ENCODE data around the gene ARHGEF4.

The ARHGEF4 gene

DNA sequence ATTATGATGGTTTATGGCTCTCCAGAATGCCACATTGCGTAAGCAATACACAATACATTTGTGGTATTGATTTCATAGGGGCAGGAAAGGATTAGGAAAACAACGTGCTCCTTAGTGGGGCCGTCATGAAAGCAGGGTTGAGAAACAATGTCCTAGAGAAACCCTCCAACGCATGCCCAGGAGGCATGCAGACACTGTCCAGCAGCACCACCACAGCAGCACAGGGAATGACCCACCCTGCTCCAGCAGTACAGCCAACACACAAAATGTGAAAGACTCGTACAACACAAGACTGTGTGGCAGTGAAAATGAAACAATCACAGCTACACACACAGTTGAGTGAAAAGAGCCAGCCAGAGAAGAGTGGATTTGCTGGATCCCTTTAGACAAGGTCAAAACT is 190.2 kb downstream of the ARHGEF4 start:
- ATAC-seq, result no peak

DNA sequence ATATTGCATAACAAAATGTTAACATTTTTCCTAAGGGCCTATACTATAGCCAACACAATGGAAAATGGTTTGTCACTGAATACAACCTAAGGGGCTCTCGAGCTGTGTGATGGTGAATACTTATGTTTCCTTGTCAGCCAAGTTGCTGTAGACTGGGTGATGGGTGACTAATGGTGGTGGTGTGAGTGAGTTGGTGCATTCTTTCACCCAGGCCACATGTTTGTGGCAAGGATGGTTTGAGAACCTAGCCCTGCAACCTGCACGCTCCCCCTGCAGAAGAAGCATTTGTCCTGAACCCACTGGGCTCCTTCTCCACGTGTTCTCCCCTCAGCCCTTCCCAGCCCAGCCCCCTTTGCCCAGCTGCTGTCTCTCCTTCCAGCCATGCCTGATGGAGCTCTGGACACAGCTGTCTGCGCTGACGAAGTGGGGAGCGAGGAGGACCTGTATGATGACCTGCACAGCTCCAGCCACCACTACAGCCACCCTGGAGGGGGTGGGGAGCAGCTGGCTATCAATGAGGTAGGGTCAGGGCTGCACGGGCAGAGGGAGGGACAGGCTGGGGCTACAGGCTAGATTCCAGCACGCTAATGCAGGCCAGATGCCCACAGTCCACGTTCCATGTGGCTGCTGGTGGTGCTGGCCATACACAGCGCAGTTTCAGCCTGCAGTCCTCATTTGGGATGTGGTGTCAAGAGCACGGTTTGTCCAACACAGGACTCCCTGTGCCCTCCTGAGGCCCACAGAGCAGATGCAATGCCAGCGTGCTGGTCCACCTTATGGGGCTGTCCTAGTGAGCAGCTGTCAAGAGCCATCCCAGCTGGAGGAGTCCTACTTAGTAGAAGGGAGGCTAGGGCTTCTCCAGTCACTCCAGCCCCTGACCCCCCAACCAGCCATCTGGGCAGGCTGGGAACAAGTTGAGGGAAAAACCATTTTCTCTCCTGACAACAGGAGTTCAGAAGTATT is 191.1 kb downstream of the ARHGEF4 start:
- no peak for ATAC-seq

DNA sequence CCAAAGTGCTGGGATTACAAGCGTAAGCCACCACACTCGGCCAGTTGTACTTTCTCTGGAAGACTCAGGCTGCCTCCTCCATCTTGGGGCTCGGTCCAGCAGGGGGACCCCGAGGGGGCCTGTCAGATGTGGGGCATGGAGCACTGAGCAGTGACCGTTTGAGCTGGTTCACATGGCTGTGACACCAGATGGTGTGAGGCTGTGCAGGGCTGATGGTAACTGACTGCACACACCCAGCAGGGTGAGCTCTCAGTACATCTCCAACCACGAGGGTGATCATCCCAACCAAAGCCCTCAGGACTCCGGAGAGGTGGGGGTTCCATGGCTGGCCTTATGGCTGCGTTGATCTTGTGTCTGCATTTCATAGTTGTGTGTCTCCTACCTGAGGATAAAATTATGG is 193.1 kb downstream of the ARHGEF4 start:
- ATAC-seq, result no peak

DNA sequence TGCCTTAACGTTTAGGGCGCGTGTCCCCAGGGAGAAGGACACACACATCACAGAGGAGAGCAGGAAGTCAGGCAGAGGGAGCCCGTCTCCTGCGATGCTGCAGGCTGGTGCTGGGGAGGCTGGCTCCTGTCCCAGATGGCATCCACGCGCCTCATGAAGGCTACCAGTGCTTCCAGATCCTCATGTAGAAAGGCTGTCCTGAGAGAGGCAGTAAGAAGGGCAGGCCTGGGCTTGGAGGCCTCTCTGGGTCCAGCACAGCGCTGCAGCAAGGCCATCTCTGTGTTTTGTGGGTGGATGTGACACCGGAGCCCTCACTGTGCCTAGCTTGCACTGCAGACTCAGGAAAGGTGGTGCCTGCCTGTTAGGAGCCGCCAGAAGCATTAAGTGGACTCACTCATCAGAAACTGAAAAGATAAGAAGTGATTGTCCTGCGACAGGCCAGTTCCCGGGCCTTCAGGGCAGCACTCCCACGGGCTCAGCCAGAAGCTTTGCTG is 193.8 kb downstream of the ARHGEF4 start:
- ATAC-seq, result no peak

DNA sequence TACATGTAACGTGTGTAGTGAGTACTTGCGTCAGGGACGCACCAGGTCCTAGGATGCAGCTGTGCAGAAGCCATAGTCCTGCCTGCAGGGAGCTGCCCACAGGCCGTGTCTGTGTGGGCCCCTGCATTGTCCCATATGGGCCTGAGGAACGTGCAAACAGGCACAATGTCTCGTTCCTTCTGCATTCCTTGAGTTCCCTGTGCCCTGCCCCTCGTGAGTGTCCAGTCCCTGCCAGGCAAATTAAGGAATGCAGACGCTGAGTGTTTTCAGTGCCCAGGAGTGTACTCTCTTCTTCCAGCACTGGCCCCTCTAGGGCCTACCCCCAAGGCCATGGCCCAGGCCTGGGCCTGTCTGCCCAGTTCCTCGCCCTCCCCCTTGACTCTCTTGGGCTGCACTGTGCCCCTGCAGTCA is 194.7 kb downstream of the ARHGEF4 start:
- no peak for ATAC-seq

DNA sequence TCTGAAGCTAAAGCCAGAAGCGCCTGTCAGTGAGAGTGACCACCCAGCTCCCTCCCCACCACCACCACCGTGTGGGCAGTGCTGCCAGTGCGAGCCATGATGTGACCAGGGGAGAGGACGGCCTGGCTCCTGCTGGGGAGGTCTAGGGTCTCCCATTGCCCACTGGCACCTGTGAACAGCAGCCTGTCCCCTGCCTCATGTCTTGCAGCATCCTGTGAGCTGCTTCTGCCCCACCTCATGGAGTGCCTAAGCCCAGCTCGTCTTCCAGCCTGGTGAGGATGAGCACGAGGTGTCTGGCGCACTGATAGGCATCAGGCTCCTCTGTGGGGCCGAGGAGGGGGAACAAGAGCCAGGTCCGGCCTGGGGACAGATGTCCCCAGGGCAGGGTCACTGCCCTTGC is 195.2 kb downstream of the ARHGEF4 start:
- no peak for ATAC-seq

DNA sequence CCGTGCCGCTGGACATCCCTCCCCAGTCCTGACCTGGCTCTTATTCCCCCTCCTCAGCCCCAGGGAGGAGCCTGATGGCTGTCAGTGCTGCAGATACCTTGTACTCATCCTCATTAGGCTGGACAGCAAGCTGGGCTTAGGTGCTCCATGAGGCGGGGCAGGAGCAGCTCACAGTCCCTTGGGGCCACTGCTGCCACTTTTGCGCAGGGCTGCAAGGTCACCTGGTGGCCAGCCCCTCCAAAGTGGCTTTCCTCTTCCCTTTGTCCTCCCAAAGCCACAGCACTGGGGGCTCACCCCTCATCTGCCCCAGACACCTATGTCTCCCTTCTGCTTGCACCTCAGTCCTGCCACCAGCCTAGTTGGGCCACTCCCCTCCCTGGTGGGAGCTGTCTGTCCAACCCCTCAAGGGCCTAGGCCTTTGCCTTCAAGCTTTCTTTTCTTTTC is 195.7 kb downstream of the ARHGEF4 start:
- ATAC-seq, result no peak

DNA sequence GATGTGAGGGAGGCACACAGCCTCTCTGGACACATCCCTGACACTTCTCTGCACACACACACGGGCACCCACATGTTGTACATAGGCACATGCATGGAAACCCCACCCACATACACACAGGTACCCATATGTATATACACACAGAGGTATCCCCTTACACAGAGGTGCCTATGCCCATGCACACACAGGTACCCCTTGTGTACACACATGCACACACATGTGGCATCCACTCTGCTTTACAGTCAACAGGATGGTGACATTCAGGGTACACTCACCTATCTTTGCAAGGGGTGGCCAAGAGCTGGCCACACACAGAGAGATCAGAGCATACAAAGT is 197.0 kb downstream of the ARHGEF4 start:
- ATAC-seq, result no peak

DNA sequence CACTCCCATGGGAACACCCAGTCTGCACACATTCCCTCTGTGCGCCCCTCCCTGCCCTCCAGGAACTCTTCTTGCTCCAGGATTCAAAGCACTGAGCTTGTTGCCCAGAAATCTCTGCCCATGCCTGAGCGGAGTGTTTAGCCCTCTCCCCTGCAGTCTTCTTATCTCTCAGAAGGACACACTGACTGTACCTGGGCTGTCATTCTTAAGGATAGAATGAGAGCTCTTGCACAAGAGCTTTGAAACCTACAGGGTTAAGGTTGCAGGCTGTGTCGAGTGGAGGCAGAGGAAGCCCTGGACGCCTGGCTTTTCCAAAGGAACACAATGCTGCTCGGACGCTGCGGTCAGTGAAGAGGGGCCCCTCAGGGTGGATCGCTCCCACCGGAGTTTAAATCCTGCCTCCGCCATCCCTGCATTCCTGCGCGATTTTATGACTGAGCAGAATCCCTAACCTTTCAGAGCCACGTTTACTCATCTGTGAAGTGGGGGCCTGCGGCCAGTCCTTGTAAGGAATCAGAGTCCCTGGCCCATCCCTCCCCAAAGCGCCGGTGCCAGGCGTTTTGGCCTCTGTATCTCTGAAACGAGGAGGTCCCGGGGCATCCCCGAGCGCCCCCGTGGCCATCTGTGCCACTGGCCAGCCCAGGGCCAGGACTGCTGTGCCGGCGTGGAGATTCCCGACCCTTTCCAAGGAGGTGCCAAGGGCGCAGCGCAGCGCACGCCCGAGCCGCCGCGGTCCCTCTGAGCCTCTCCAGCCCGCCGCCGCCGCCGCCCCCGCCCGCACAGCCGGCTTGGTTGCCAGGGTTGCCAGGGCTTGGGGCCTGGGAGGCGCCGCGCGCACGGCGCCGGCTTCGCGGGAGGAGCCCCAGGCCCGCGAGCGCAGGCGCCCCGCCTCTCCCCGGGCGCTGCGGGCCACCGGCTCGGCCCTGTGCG is 197.7 kb downstream of the ARHGEF4 start:
- ATAC-seq, result no peak

DNA sequence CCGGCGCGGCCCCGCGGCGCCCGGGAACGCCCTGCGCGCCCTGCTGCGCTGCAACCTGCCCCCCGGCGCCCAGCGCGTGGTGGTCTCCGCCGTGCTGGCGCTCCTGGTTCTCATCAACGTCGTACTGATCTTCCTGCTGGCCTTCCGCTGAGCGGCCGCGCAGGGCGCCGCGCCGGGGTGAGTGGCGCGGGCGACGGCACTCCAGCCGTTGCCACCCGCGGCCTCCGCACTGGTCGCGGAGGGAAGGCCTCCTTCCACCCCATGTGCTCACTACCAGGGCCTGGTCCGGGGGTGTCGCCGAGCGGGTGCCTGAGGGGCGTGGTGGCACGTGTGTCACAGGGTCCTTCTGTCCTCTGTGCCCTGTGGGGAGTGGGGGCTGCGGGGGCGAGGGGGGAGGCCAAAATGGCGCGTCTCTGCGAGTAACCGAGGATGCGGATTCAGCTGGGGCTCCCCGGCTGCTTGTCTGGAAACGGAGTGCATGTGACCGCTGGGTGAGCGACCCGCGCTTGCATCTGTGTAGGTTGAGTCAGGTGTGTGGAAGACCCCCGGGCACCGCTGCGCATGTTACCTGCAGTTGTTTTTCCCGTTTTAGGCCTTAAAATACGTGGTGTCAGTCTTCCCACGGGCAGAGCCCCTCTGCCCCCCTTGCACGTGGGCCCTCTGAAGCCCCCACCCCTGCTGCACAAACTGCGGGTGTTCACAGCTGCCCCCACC is 198.6 kb downstream of the ARHGEF4 start:
- no peak for ATAC-seq

DNA sequence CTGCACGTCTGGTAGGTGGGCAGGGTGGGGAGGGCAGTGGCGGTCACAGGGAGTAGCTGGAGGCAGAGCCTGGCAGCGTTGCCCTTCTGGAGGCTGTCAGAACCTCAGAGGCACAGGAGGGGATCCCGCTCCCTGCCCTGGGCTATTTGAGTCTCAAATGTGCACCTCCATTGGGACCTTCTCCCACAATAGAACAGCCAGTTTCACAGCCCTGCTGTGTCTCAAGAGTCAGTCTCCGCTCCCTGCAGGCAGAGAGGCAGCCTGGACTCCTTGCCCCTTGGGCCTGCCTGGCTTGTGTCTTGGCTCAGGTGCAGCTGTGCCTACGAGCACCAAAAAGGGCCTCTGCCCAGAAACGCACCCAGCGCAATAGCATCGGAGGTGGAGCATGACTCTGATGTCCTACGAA is 199.1 kb downstream of the ARHGEF4 start:
- no peak for ATAC-seq

DNA sequence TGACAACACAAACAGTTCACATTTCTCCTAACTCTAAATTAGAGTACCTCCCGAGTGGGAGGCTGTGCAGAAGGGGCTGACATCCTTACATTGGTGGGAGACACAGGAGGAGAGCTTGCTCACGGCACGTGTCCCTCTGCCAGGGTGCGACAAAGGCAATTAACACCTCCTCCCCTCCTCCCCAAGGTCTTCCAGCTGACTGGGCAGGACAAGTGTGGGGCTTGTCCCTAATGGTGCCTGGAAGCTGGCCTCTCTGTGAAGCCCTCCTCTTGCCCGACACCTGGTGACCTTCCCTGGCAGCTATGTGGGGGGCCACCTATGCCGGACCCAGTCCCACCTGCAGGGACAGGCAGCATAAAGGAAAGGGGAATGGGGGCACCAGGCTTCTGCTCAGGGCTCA is 199.6 kb downstream of the ARHGEF4 start:
- no peak for ATAC-seq

DNA sequence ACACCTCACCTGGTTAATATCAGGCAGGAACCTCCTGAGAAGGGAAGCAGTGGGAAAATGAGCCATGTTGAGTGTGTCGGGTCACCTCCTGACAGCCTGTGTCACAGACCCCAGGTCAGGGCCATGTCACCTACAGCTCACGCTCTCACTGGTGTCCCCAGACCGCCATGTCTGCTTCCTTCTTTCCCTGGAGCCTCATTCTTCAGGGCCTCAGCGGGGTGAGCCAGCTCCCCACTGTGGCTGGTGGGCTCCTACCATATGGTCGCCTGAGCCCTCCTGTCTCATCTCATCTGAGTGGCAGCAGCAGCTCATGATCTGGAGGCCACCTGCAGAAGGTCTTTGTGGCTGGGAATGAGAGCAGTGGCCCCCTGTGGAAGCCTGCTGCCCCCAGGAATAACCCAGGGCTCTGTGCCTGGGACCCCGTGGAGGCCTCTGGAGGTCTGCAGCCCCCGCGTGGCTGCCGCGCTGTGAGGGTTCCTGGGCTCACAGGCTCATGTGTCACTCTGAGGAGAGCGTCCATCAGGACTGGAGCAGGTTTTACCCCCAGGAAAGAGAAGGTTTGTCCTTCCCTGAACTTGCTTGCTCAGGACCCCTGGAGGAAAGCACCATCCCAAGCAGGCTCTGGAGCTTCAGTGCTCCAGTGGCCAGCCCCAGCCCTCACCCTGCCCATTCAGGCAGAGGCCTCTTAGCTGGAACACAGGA is 200.1 kb downstream of the ARHGEF4 start:
- no peak for ATAC-seq

DNA sequence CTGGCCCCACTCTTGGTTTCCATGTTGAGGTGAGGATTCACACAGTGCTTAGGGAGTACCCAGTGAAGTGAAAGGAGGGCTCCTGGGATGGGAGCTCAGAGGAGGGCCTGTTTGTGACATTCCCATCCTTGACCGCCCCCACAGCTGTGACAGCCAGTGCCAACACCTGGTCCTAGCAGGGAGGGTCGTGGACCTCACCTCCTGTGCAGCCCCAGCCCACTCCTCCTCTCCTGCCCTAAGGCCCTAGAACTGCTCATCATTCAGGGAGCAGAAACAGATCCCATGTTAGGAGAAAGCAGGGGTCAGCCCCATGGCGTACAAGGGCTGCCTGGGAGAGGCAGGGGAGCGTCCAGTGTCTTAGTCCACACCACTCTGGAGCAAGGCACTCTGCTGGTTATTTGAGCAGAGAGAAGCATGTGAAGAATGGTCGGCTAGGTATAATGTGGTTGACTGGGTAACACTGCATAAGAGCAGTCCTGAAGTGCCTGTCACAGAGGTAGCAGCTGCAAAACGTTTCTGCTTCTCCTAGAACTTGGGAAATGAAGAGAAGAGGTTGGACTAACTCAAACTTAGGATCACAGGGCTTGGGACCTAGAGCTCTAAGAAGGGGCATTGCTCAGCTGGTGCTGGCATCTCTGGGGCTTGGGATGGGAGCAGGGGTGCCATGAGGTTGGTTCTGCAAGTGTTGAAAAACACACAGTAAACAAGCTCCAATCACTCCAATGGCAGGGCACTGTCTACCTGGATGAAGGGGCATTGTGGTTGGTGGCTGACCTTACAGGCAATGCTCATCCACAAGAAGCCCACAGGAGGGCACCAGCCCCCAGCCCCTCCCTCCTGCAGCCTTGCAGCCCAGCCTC is 200.9 kb downstream of the ARHGEF4 start:
- ATAC-seq, result no peak

DNA sequence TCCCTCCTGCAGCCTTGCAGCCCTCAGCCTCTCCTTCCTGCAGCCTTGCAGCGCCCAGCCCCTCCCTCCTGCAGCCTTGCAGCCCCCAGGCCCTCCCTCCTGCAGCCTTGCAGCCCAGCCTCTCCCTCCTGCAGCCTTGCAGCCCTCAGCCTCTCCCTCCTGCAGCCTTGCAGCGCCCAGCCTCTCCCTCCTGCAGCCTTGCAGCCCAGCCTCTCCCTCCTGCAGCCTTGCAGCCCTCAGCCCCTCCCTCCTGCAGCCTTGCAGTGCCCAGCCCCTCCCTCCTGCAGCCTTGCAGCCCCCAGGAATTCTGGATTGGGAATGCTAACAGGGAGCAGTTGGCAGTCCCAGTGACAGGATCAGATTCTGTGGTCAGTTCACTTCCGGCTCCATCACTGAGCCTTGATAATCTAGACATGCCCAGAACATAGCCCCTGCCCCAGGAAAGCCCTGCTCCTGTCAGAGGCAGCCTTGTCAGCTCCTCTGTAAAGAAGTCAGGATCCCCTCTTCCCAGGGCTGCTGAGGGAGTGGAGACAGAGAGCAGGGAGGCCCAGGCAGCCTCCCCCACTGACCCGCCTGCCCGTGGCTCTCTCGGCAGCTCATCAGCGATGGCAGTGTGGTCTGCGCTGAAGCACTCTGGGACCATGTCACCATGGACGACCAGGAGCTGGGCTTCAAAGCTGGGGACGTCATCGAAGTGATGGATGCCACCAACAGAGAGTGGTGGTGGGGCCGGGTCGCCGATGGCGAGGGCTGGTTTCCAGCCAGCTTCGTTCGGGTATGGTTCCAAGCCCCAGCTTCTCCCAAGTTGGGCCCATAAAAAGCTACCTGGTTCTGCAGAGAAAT is 201.8 kb downstream of the ARHGEF4 start:
- ATAC-seq, result no peak

DNA sequence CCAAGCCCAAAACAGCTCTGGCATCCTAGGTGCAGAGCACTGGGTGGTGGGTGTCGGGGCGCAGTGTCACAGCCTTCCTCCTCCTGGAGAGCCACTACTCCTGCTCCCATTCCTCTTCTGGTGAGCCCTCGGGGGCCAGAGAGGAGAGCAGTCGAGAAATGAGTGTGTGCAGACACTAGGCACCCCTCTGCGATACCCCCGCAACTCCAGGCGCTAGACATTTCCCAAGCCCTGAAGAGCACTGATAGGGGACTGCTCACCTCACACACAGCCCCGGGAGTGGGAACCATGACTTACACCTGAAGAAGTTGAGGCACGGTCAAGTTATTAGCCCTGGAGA is 202.4 kb downstream of the ARHGEF4 start:
- ATAC-seq, result no peak

DNA sequence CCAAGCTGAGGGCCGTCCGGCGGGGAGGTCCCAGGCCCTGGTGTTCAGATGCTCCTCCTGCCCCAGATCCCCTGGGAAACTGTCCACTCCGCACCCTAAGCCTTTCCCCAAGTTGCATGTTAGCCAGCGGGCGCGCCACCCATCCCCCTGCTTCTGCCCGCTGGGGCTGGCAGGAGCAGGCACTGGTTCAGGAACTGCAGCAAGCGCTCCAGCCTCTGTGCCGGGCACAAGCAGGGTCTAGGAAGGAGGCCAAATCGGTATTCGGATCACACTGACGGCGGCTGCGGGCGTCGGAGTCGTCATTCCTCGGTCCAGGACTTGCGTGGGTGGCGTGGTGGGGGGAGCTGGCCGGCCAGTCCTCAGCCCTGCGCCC is 202.8 kb downstream of the ARHGEF4 start:
- no peak for ATAC-seq

DNA sequence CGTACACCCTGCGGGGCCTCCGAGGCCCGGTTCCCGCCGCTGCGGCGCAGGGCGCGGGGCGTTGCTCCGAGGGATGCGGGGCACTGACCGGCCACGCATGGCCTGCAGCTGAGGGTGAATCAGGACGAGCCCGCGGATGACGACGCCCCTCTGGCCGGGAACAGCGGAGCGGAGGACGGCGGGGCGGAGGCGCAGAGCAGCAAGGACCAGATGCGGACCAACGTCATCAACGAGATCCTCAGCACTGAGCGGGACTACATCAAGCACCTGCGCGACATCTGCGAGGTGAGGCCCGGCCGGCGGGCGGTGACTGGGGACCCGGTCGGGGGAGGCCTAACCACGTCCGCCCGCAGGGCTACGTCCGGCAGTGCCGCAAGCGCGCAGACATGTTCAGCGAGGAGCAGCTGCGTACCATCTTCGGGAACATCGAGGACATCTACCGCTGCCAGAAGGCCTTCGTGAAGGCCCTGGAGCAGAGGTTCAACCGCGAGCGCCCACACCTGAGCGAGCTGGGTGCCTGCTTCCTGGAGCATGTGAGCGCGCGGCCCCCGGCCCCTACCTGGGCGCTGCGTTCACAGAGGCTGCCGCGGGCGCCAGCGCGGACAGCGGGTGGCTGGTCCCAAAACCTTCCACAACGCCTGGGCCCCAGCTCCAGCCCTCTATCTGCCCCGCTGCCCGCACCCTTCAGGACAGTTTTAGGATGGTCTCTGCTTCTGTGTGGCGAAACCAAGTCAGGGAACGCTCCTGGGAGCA is 203.4 kb downstream of the ARHGEF4 start:
- peak; percentile 7 to 40 for ATAC-seq

DNA sequence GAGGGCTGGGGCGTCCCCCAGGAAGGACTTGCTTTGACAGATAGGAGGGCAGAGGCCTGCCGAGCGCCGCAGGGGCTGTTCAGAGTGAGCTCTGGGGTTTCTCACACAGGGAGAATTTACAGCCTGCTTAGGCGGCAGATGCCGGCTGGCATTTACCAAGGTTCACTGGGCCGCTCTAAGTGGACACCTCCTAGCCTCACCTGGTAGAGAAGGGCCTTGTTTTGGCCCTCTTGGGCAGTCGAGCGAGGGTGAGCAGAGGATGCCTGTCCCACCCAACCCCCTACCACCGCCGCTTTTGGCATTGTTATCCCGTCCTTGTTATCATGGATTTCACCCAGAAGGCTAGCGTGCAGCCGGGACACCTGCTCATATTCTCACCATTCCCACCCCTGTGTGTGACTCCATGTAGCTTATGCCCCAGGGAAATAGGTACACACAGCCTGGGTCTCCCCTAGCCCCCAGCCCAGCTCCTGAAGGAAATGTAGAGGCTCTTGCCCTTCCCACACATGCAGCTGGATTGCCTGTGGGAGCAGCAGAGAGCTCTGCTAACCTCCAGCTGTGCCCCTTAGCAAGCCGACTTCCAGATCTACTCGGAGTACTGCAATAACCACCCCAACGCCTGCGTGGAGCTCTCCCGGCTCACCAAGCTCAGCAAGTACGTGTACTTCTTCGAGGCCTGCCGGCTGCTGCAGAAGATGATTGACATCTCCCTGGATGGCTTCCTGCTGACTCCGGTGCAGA is 204.1 kb downstream of the ARHGEF4 start:
- no peak for ATAC-seq

Data from activated CD4-positive, CD25-positive, alpha-beta regulatory T cell treated with anti-CD3 and anti-CD28 coated beads, Interleukin-2, amount 50 U/mL, for 24 hours (primary cell).